ENCODE results near the gene TLE3.

DNA sequence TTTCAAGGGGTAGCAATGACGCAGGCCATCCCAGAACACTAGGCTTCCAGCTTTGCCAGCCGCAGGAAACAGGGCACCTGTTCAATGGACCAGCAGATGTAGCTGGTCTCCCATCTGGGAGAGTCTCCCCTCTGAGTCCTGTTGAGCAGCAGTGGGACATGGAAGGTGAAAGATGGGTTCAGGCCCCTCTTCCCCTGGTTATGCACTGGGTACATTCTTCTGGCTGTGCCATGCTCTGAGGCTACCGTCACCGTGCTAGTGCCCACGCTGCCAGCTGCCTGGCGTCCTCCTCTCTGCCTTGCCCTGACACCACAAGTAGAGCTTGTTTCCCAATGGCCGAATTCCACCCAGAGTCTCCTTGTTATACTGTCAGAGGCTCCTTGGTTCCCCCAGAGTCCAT is 63.1 kb downstream of the TLE3 start:
- TF ChIP-seq CTCF (IDR thresholded peaks at IDR 0.05; ENCODE audit: insufficient read depth, low read depth, low read length) (no peak), EZH2 (IDR thresholded peaks at IDR 0.05; ENCODE audit: insufficient read depth, low read length) (no peak)

All from astrocyte (in vitro differentiated cells and primary cell).